ENCODE measurements around the gene G6PC1.

DNA sequence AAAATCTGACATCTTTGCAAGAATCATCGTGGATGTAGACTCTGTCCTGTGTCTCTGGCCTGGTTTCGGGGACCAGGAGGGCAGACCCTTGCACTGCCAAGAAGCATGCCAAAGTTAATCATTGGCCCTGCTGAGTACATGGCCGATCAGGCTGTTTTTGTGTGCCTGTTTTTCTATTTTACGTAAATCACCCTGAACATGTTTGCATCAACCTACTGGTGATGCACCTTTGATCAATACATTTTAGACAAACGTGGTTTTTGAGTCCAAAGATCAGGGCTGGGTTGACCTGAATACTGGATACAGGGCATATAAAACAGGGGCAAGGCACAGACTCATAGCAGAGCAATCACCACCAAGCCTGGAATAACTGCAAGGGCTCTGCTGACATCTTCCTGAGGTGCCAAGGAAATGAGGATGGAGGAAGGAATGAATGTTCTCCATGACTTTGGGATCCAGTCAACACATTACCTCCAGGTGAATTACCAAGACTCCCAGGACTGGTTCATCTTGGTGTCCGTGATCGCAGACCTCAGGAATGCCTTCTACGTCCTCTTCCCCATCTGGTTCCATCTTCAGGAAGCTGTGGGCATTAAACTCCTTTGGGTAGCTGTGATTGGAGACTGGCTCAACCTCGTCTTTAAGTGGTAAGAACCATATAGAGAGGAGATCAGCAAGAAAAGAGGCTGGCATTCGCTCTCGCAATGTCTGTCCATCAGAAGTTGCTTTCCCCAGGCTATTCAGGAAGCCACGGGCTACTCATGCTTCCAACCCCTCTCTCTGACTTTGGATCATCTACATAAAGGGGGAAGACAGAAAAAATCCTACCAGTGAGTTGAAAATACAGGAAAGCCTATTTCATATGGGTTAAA, at the start of gene G6PC1:
- TF ChIP-seq, protein P1, sequence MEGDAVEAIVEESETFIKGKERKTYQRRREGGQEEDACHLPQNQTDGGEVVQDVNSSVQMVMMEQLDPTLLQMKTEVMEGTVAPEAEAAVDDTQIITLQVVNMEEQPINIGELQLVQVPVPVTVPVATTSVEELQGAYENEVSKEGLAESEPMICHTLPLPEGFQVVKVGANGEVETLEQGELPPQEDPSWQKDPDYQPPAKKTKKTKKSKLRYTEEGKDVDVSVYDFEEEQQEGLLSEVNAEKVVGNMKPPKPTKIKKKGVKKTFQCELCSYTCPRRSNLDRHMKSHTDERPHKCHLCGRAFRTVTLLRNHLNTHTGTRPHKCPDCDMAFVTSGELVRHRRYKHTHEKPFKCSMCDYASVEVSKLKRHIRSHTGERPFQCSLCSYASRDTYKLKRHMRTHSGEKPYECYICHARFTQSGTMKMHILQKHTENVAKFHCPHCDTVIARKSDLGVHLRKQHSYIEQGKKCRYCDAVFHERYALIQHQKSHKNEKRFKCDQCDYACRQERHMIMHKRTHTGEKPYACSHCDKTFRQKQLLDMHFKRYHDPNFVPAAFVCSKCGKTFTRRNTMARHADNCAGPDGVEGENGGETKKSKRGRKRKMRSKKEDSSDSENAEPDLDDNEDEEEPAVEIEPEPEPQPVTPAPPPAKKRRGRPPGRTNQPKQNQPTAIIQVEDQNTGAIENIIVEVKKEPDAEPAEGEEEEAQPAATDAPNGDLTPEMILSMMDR (IDR thresholded peaks at IDR 0.05), result no peak
- no peak for TF ChIP-seq POLR2A (IDR thresholded peaks at IDR 0.05)
